ENCODE measurements around the gene TPX2. TPM values are rescaled to one million over a fixed set of nuclear protein-coding genes. Genes with fewer than 3 reads are reported as not detected.

TPX2 gene
- total and polyA plus RNA-seq, 3 donors from 2014 or later = 39.7 to 74.6 (median 52.5) TPM

DNA sequence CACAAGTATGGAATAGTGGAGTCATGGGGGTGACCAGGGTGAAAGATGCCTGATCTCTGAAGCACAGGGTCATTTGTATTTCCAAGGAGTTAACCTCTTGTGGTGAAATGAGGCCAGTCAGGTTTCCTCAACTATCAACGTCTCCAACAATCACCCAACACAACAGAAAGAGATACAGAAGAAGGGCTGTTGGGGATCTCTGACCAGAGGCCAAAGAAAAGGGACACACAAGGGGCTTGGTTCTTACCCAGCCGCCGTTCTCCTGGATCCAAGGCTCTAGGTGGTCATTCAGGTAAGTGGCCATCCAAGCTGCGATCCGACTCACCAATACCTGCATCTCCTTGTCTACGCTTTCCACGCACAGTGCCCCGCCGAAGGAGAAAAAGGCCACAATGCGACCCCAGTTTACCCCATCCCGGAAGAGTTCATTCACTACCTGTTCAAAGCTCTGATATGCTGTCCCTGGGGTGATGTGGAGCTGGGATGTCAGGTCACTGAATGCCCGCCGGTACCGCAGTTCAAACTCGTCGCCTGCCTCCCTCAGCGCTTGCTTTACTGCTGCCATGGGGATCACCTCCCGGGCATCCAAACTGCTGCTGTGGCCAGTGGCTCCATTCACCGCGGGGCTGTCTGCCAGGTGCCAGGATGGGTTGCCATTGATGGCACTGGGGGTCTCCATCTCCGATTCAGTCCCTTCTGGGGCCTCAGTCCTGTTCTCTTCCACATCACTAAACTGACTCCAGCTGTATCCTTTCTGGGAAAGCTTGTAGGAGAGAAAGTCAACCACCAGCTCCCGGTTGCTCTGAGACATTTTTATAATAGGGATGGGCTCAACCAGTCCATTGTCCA is 17.5 kb upstream of the TPX2 start:
- H3K4me3 ChIP-seq = peak overlapping the region; percentile 79 to 83
- DNase-seq = no peak
- peaks cover 33% of the 10 kb centered on the region for H3K4me1 ChIP-seq
- no peaks in the 10 kb centered on the region for H3K9me3 ChIP-seq
- peak overlapping the region; percentile 97 to 99 for H3K27ac ChIP-seq
- intact Hi-C loops (cut with DNase I; ENCODE audit: low total_unique reads) = no loop called here
- H3K27me3 ChIP-seq = no peaks in the 10 kb centered on the region
- WGBS, 2 donors = 43 to 69% methylated on average over 19 of the region's 22 CpGs
- no peak for TF ChIP-seq POLR2A (IDR thresholded peaks at IDR 0.05)
- TF ChIP-seq, protein P1, sequence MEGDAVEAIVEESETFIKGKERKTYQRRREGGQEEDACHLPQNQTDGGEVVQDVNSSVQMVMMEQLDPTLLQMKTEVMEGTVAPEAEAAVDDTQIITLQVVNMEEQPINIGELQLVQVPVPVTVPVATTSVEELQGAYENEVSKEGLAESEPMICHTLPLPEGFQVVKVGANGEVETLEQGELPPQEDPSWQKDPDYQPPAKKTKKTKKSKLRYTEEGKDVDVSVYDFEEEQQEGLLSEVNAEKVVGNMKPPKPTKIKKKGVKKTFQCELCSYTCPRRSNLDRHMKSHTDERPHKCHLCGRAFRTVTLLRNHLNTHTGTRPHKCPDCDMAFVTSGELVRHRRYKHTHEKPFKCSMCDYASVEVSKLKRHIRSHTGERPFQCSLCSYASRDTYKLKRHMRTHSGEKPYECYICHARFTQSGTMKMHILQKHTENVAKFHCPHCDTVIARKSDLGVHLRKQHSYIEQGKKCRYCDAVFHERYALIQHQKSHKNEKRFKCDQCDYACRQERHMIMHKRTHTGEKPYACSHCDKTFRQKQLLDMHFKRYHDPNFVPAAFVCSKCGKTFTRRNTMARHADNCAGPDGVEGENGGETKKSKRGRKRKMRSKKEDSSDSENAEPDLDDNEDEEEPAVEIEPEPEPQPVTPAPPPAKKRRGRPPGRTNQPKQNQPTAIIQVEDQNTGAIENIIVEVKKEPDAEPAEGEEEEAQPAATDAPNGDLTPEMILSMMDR (IDR thresholded peaks at IDR 0.05) = no peak
- no peaks in the 10 kb centered on the region for H3K36me3 ChIP-seq (ENCODE audit: low read depth, missing control alignments)

DNA sequence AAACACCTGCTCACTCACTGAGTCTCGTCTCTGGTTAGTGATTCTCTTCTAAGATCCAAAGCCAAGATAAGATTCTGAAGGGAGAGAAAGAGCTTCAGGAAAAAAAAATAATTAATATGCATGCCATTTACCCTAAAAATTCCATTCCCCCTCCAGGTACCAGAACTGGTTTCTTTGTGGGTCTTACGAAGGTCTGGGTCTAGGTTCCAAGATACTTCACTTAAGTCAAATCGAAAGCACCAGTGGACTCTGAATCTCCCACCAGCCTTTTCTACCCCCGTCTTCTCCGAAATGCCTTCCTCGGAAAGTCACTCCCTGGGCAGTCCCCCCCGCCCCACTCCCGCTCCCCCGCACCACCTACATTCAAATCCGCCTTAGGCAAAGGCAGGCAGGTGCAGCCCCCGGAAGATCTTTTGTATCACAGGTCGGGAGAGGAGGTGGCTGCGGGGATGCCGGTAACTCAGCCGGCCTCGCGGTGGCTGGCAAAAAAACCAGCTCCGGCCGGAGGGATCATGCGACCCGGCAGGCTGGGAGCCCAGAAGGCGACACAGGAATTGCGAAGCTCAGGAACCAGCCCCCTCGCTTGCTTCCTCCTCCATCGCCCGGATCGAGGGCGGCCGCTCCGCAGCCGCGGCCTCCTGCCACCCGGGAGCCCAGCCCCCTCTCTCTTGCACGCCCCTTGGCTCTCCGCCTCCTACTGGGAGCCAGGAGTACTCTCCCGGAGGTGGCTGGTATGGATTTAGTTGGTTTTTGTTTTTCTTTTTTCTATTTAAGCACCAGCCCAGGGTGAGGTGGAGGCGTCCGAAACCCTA is 16.6 kb upstream of the TPX2 start, which contains the start of gene BCL2L1:
TSS of gene BCL2L1 (minus strand) at position 612 of the 812 bp plus-strand sequence. CDS start 650 bp downstream, outside the sequence.
- no peaks in the 10 kb centered on the region for H3K27me3 ChIP-seq
- no peaks in the 10 kb centered on the region for H3K9me3 ChIP-seq
- peak within 1 kb of the TSS; percentile 97 to 99 for H3K27ac ChIP-seq
- H3K4me1 ChIP-seq = peaks cover 24% of the 10 kb centered on the region
- no peaks in the 10 kb centered on the region for H3K36me3 ChIP-seq (ENCODE audit: low read depth, missing control alignments)
- H3K4me3 ChIP-seq = peak within 1 kb of the TSS; percentile 79 to 83
- TF ChIP-seq POLR2A (IDR thresholded peaks at IDR 0.05) = no peak
- TF ChIP-seq, protein P1 (IDR thresholded peaks at IDR 0.05) = peak; percentile 28 to 79 (median 59)
- DNase-seq = peak; percentile 84
- 0 to 2% methylated on average over 21 to 38 of the region's 38 CpGs for WGBS, 2 donors
- intact Hi-C loops (cut with DNase I; ENCODE audit: low total_unique reads) = no loop called here

DNA sequence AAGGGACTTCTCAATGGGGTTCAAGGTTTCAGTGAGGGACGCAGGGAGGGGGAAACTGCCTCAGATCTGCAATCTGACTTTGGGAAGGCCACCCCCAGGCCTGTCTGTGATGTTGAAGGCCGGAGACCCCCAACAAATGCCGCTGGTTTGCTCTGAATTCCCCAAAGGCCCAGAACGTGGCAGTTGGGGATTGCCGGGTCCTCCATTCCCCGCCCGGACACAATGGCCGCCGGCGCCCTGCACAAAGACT is 16.1 kb upstream of the TPX2 start:
- DNase-seq = no peak
- WGBS, 2 donors = 0% methylated on average over 4 to 10 of the region's 10 CpGs
- peak overlapping the region; percentile 97 to 99 for H3K27ac ChIP-seq
- intact Hi-C loops (cut with DNase I; ENCODE audit: low total_unique reads) = no loop called here
- H3K4me1 ChIP-seq = peaks cover 21% of the 10 kb centered on the region
- no peak for TF ChIP-seq POLR2A (IDR thresholded peaks at IDR 0.05)
- TF ChIP-seq, protein P1 (IDR thresholded peaks at IDR 0.05) = no peak
- H3K9me3 ChIP-seq = no peaks in the 10 kb centered on the region
- H3K4me3 ChIP-seq = peak overlapping the region; percentile 79 to 83
- no peaks in the 10 kb centered on the region for H3K36me3 ChIP-seq (ENCODE audit: low read depth, missing control alignments)
- H3K27me3 ChIP-seq = no peaks in the 10 kb centered on the region

DNA sequence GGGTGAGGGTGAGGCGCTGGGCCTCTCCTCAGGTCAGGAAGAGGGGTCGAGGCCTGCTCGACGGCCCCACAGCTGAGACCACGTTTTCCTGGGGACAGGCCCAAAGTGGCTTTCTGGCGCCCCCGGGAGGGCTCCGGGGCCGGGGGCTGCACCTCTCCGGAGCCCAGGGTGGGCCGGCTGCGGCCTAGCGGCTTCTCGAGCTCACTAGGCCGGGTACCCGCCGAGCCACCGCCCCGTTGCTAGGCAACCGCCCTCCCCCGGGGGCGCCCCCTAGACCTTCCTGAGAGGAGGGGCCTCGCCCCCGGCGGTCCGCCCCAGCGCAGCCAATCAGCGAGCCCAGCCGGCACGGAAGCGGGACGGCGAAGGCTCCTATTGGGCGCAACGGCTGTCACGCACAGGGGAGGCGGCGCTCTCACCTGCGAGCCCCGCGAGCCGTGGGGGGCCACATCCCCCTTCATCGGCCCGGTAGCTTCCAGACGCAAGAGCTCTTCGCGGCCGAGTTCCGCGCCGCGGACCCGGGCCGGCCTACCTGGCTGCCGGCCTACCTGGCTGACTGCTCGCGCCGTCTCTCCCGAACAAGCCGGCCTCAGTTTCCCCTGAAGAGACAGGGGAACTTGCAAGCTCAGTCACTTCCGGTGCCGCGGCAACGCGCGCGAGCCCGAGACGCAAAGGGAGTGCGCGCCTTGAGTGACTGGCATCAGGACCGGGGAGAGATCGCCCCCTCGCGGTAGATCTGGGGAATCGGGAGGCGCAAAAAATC is 15.6 kb upstream of the TPX2 start:
- WGBS, 2 donors = 1% methylated on average over 12 to 63 of the region's 77 CpGs

More for the DNA sequence above, 15.6 kb upstream of the TPX2 start:
- TF ChIP-seq POLR2A (IDR thresholded peaks at IDR 0.05) = peak; percentile 18
- TF ChIP-seq, protein P1 (IDR thresholded peaks at IDR 0.05) = peak; percentile 99 to 100 (median 99)
- Histone ChIP-seq H3K27me3 (no peaks in the 10 kb centered on the region), H3K9me3 (no peaks in the 10 kb centered on the region), H3K4me3 (peak overlapping the region; percentile 79 to 83), H3K27ac (peak overlapping the region; percentile 97 to 99), H3K36me3 (ENCODE audit: low read depth, missing control alignments) (no peaks in the 10 kb centered on the region), H3K4me1 (peaks cover 19% of the 10 kb centered on the region)
- intact Hi-C loops (cut with DNase I; ENCODE audit: low total_unique reads) = loop anchor here (2.0 kb wide), 1 partner anchor 63 kb away; no protein-coding TSS in a partner anchor
- DNase-seq = peak; percentile 98
